Hepatocyte (in vitro differentiated cells): ENCODE data around the gene MRPL2. TPM values are rescaled to one million over a fixed set of nuclear protein-coding genes. Genes with fewer than 3 reads are reported as not detected.

ENCODE experiments used
- DNase-seq: peaks from one replicate; pipeline ENCODE4 v3.0.0-alpha.2; 2016; ENCODE audit warnings: low spot score
- H2AFZ ChIP-seq: fragments of 200-600 bp; sonication (generic); 2 replicates; pipeline ENCODE4 v1.6.0; 2016; ENCODE audit warnings: antibody characterized with exemption, mild to moderate bottlenecking
- H3K27ac ChIP-seq: fragments of 200-600 bp; sonication (generic); 2 replicates; pipeline ENCODE4 v1.5.1; 2016; ENCODE audit warnings: mild to moderate bottlenecking
- H3K27me3 ChIP-seq: fragments of 200-600 bp; sonication (generic); 2 replicates; pipeline ENCODE4 v1.6.1; 2016
- H3K36me3 ChIP-seq: fragments of 200-600 bp; sonication (generic); replicated peaks from 2 replicates; pipeline ENCODE4 v1.5.1; 2016; ENCODE audit warnings: low read depth; ENCODE audit not compliant: insufficient read depth
- H3K4me1 ChIP-seq: fragments of 200-600 bp; sonication (generic); 2 replicates; pipeline ENCODE4 v1.5.1; 2016; ENCODE audit warnings: mild to moderate bottlenecking, moderate library complexity; ENCODE audit not compliant: insufficient read depth
- H3K4me2 ChIP-seq: fragments of 200-600 bp; sonication (generic); 2 replicates; pipeline ENCODE4 v1.6.0; 2016
- H3K4me3 ChIP-seq: fragments of 200-600 bp; sonication (generic); 2 replicates; pipeline ENCODE4 v1.5.1; 2016; ENCODE audit warnings: mild to moderate bottlenecking
- H3K79me2 ChIP-seq: fragments of 200-600 bp; sonication (generic); 2 replicates; pipeline ENCODE4 v1.6.0; 2017; ENCODE audit warnings: mild to moderate bottlenecking
- H3K9me2 ChIP-seq: fragments of 200-600 bp; sonication (generic); replicated peaks from 2 replicates; pipeline ENCODE4 v1.6.0; 2017; ENCODE audit warnings: mild to moderate bottlenecking; ENCODE audit not compliant: insufficient read depth
- H3K9me3 ChIP-seq: fragments of 200-600 bp; sonication (generic); 2 replicates; pipeline ENCODE4 v1.5.1; 2016; ENCODE audit warnings: low read depth, mild to moderate bottlenecking
- H4K20me1 ChIP-seq: fragments of 200-600 bp; sonication (generic); 2 replicates; pipeline ENCODE4 v1.6.0; 2016; ENCODE audit warnings: mild to moderate bottlenecking; ENCODE audit not compliant: insufficient read depth, poor library complexity, severe bottlenecking
- CTCF ChIP-seq: fragments of 200-600 bp; sonication (generic); IDR thresholded peaks from 2 replicates; pipeline ENCODE4 v1.5.1; 2016; ENCODE audit warnings: antibody characterized with exemption, mild to moderate bottlenecking; ENCODE audit not compliant: poor library complexity
- EZH2 ChIP-seq: fragments of 200-600 bp; sonication (generic); IDR thresholded peaks from 2 replicates; pipeline ENCODE4 v1.6.1; 2016; ENCODE audit warnings: antibody characterized with exemption, mild to moderate bottlenecking, borderline replicate concordance
- EZH2phosphoT487 ChIP-seq: fragments of 200-600 bp; sonication (generic); IDR thresholded peaks from one replicate; pipeline ENCODE4 v1.6.1; 2018; ENCODE audit warnings: antibody characterized with exemption, mild to moderate bottlenecking, low read depth, moderate library complexity; ENCODE audit not compliant: unreplicated experiment, severe bottlenecking
- WGBS: methylation state at CpG from one replicate; pipeline ENCODE4 v1.1.6; 2016; ENCODE audit warnings: low lambda C conversion rate; ENCODE audit errors: missing lambda C conversion rate; 5-methylcytosine and 5-hydroxymethylcytosine counted together
- polyA plus RNA-seq: library from polyadenylated mRNA; unstranded; fragments of >200 nt; fragmentation: Nextera tagmentation; extraction: Ambion mirVana; gene quantifications from 2 replicates; pipeline ENCODE4 v1.2.1, GENCODE V29; 2016
- total RNA-seq: library from RNA; depleted of rRNA; stranded (reverse); fragments of >200 nt; gene quantifications from 2 replicates; pipeline ENCODE4 v1.2.3, GENCODE V29; 2014

The MRPL2 gene
- total and polyA plus RNA-seq, 2 experiments from 2014 or later: 24.7 to 68.4 TPM

DNA sequence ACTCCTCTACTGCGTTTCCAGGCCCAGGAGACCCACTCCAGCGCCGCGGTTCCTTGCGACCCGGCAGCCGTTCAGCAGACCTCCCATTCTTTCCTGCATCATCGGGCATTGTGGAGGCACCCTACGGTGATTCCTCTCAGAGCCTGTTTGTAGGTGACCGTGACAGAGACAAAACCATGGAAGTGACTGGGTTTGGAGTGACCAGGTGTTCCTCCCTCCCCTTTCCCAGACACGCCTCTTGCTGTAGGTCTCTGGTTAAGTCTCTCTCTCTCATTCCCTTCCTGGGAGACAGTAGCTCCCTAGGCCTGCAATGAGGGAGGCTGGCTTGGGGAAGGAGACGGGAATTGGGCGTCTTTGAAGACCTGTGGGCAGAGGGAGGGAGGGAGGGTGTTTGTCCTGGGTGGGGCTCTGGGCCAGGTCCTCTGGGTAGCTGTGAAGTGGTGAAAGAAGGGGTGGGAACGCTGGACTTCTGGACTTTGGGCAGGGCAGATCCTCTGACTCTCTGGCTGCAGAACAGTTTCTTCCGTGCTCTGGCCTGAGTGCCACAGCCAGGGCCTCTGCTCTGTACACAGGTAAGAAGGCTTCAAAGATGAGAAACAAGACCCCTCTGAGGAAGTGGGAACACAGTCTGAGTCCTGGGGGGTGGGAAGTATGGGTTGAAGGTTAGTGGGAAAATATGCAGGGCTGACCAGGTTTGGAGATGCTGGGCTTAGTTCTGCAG lies 960 bp upstream of the MRPL2 start:
- no peak for TF ChIP-seq EZH2
- no peak for TF ChIP-seq CTCF
- TF ChIP-seq EZH2phosphoT487: no peak
- Histone ChIP-seq H3K27me3 (no peaks in the 10 kb centered on the region), H3K27ac (peak overlapping the region; percentile 98), H3K4me3 (peak overlapping the region; percentile 57), H3K4me2 (peak overlapping the region; percentile 89), H3K4me1 (peaks cover 10% of the 10 kb centered on the region), H2AFZ (peak overlapping the region; percentile 6), H3K79me2 (peaks cover 65% of the 10 kb centered on the region), H3K36me3 (no peaks in the 10 kb centered on the region), H4K20me1 (no peaks in the 10 kb centered on the region), H3K9me2 (no peaks in the 10 kb centered on the region), H3K9me3 (no peaks in the 10 kb centered on the region)
- peak; percentile 81 for DNase-seq
- 9% methylated on average over 15 of the region's 15 CpGs for WGBS

- Histone ChIP-seq H4K20me1 (no peaks in the 10 kb centered on the region), H3K9me3 (no peaks in the 10 kb centered on the region), H3K4me3 (peak overlapping the region; percentile 67), H3K4me2 (peak overlapping the region; percentile 85), H3K4me1 (peaks cover 14% of the 10 kb centered on the region), H3K27me3 (no peaks in the 10 kb centered on the region), H3K27ac (peak overlapping the region; percentile 80), H3K9me2 (no peaks in the 10 kb centered on the region), H2AFZ (no peak overlapping the region), H3K36me3 (no peaks in the 10 kb centered on the region), H3K79me2 (peaks cover 59% of the 10 kb centered on the region)
- WGBS: 80% methylated on average over 1 of the region's 1 CpG
- no peak for DNase-seq
- TF ChIP-seq EZH2phosphoT487 (no peak), CTCF (no peak), EZH2 (no peak)
These were observed 703 bp downstream of the MRPL2 start for GRCh38 chr6:43058531-43058930.

DNA sequence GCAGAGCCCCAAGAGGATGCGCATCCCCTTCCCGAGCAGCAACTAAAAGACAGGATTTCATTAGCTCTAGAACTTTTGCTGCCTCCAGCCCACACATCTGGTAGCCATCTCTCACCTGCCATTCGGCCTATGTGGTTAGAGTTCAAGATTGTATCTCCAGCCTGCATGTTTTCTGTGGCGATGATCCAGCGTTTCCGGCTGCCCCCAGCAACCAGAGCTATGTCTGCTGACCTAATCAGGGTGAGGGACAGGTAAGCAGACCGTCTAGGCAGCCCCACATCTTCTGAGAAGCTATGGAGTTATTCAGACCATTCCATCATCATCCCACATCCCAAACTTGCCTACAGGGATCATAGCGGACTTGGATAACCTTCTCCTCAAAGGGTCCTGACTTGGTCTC lies 3.3 kb downstream of the MRPL2 start:
- Histone ChIP-seq H3K36me3 (no peaks in the 10 kb centered on the region), H3K9me2 (no peaks in the 10 kb centered on the region), H3K4me1 (peaks cover 28% of the 10 kb centered on the region), H3K27ac (no peak overlapping the region), H3K9me3 (no peaks in the 10 kb centered on the region), H3K4me3 (no peak overlapping the region), H4K20me1 (no peaks in the 10 kb centered on the region), H3K27me3 (no peaks in the 10 kb centered on the region), H3K79me2 (peaks cover 58% of the 10 kb centered on the region), H3K4me2 (no peak overlapping the region), H2AFZ (no peak overlapping the region)
- no peak for TF ChIP-seq EZH2
- no peak for TF ChIP-seq EZH2phosphoT487
- no peak for TF ChIP-seq CTCF
- DNase-seq: no peak
- WGBS: 87% methylated on average over 8 of the region's 8 CpGs
